ENCODE results near the gene ALG14. TPM values are rescaled to one million over a fixed set of nuclear protein-coding genes. Genes with fewer than 3 reads are reported as not detected.

Gene ALG14
- total and polyA plus RNA-seq, 2 of the 4 experiments (the other 2 are of a cell fraction): 1.7 to 2.0 TPM

GRCh38 chr1:95027046-95027445 lies 45.7 kb downstream of the ALG14 start:
- Histone ChIP-seq H3K9me1 (ENCODE audit: insufficient read depth, low read length) (peaks cover 5% of the 10 kb centered on the region), H4K20me1 (ENCODE audit: insufficient read depth, low read length) (no peaks in the 10 kb centered on the region), H3K18ac (ENCODE audit: low read depth, low read length) (peak overlapping the region; percentile 92; the same call in 1 of the 2 replicates), H3K27me3 (ENCODE audit: control insufficient read depth, insufficient read depth, low read length) (no peaks in the 10 kb centered on the region), H4K8ac (ENCODE audit: low read depth in 2 of 2, low read length in 2 of 2) (peak overlapping the region; percentile 33 to 90; a peak in 2 of 4 replicates), H4K91ac (ENCODE audit: insufficient read depth, low read depth, low read length) (peak overlapping the region; percentile 71; the same call in 1 of the 2 replicates), H3K4me1 (ENCODE audit: control insufficient read depth, insufficient read depth, low read length) (peaks cover 12% of the 10 kb centered on the region), H2AK9ac (replicated peaks; ENCODE audit: low read depth, low read length, poor library complexity) (no peak overlapping the region), H4K5ac (ENCODE audit: low read depth, low read length) (peak overlapping the region; percentile 27; the same call in 1 of the 2 replicates), H3K9ac (ENCODE audit: low read depth, low read length) (no peak overlapping the region), H2BK120ac (ENCODE audit: low read depth, low read length) (peak overlapping the region; percentile 95), H2BK5ac (ENCODE audit: low read depth, low read length, poor library complexity, severe bottlenecking) (peak overlapping the region; percentile 86), H3K79me1 (ENCODE audit: low read depth in 1 of 2, low read length in 2 of 2) (peaks cover 4 to 19% of the 10 kb centered on the region in 2 experiments; a peak in 3 of 4 replicates), H3K9me3 (ENCODE audit: control insufficient read depth, insufficient read depth, low read length) (peaks cover 6% of the 10 kb centered on the region), H2BK20ac (ENCODE audit: low read depth, low read length) (peak overlapping the region; percentile 96), H3K23ac (ENCODE audit: low read depth, low read length) (peak overlapping the region; percentile 91), H3K56ac (ENCODE audit: extremely low read depth, insufficient read depth, low read length) (peak overlapping the region; percentile 52; the same call in 1 of the 2 replicates), H3K27ac (ENCODE audit: insufficient read depth, low read length) (peak overlapping the region; percentile 18), H3K4me3 (ENCODE audit: insufficient read depth, low read depth, low read length) (no peak overlapping the region), H2BK15ac (ENCODE audit: low read depth, low read length) (peak overlapping the region; percentile 50; the same call in 1 of the 3 replicates), H3K4me2 (ENCODE audit: low read depth, low read length) (peak overlapping the region; percentile 63; the same call in 1 of the 2 replicates), H2AFZ (replicated peaks; ENCODE audit: low read length, poor library complexity) (peak overlapping the region; percentile 59), H2AK5ac (ENCODE audit: low read depth, low read length) (peak overlapping the region; percentile 48), H3K14ac (replicated peaks; ENCODE audit: low read depth, low read length) (peak overlapping the region; percentile 61; the same call in 1 of the 2 replicates), H3K4ac (ENCODE audit: low read depth, low read length) (peak overlapping the region; percentile 86), H3K36me3 (ENCODE audit: control insufficient read depth, insufficient read depth, low read length) (no peaks in the 10 kb centered on the region)
- TF ChIP-seq MAFK (IDR thresholded peaks at IDR 0.05; ENCODE audit: low read depth, low read length) (no peak), BHLHE40 (IDR thresholded peaks at IDR 0.05; ENCODE audit: low read depth, low read length) (no peak), USF2 (IDR thresholded peaks at IDR 0.05; ENCODE audit: low read depth, low read length) (no peak)
- dilution Hi-C loops (cut with HindIII; ENCODE audit: low sequenced_read_pairs, unreplicated experiment) (no loop called here), in situ Hi-C loops (cut with MboI; ENCODE audit: low sequenced_read_pairs) (no loop called here), intact Hi-C loops (cut with micrococcal nuclease) (no loop called here)
- no CpG with 5 or more reads among the region's 4 CpGs for WGBS, 2 experiments (ENCODE audit: extremely low coverage in 2 of 2, insufficient read length in 1 of 2)
- ChIA-PET CTCF (no interaction called here), POLR2A (ENCODE audit: unreplicated experiment) (no interaction called here)
- peak; percentile 62 for ATAC-seq (ENCODE audit: low read depth)
- peak; percentile 55 for DNase-seq
- BruUV-seq (replicated peaks): no TSS peak
